Kidney (tissue), 14 donors: ENCODE data around the gene SOCS3. TPM values are rescaled to one million over a fixed set of nuclear protein-coding genes. Genes with fewer than 3 reads are reported as not detected.

Experiments used
- DNase-seq, 5 donors: peaks; one replicate each; pipeline ENCODE4 v3.0.0-alpha.2; 2013 to 2020
- FAIRE-seq: peaks from 2 replicates; lab custom pipeline; 2012; peaks lifted over from hg19 to GRCh38; lab: Jason Lieb, UNC
- H3K27ac ChIP-seq, 2 donors: one replicate each; pipeline ENCODE4 v1.7.0; 2013; ENCODE audit warnings: low read depth in 2 of 2, low read length in 2 of 2, inconsistent platforms in 1 of 2
- H3K27me3 ChIP-seq: one replicate; pipeline ENCODE4 v1.7.1; 2013; ENCODE audit warnings: low read length, inconsistent platforms; ENCODE audit not compliant: control insufficient read depth, insufficient read depth
- H3K36me3 ChIP-seq, 3 donors: one replicate each; pipeline versions ENCODE4 v1.7.0 to v1.7.1; 2013; ENCODE audit warnings: low read length in 3 of 3, control low read depth in 1 of 3, inconsistent platforms in 1 of 3; ENCODE audit not compliant: insufficient read depth in 3 of 3, control insufficient read depth in 2 of 3
- H3K4me1 ChIP-seq, 3 donors: one replicate each; pipeline versions ENCODE4 v1.7.0 to v1.7.1; 2013; ENCODE audit warnings: low read length in 3 of 3, inconsistent platforms in 1 of 3, low read depth in 1 of 3; ENCODE audit not compliant: control insufficient read depth in 2 of 3, insufficient read depth in 2 of 3
- H3K4me3 ChIP-seq, 3 donors: one replicate each; pipeline versions ENCODE4 v1.7.0 to v1.8.1; 2013; ENCODE audit warnings: low read length in 3 of 3, control low read depth in 1 of 3, inconsistent platforms in 1 of 3
- H3K9ac ChIP-seq, 3 donors: one replicate each; pipeline versions ENCODE4 v1.7.0 to v1.7.1; 2013; ENCODE audit warnings: low read length in 3 of 3, control low read depth in 1 of 3, inconsistent platforms in 1 of 3
- H3K9me3 ChIP-seq, 3 donors: one replicate each; pipeline versions ENCODE4 v1.7.0 to v1.7.1; 2013; ENCODE audit warnings: low read length in 3 of 3, control low read depth in 1 of 3, inconsistent platforms in 1 of 3; ENCODE audit not compliant: control insufficient read depth in 2 of 3, insufficient read depth in 1 of 3
- intact Hi-C: fragments of 100-400 bp; cut with DNase I; formaldehyde crosslinking; loops from one replicate; pipeline ENCODE4 v1.11.1; 2022
- polyA plus RNA-seq: library from polyadenylated mRNA; stranded (reverse); fragments of 350-450 nt; fragmentation: Illumina TruSeq; extraction: RNeasy Lipid Tissue Mini Kit (QIAGEN cat#74804); gene quantifications from one replicate; pipeline ENCODE4 v1.2.3, GENCODE V29; 2014; ENCODE audit warnings: low read depth, low replicate concordance; ENCODE audit not compliant: insufficient read depth
- total RNA-seq: library from RNA; stranded (reverse); fragmentation: NEBNext Ultra II Directional; extraction: Animal tissue kit (Norgen Biotek cat#: 25700); gene quantifications from one replicate; pipeline ENCODE4 v1.2.1, GENCODE V29; 2021
- TF ChIP-seq, protein P1 (sequence below): IDR thresholded peaks from 3 replicates; pipeline ENCODE4 v1.5.1; 2012; ENCODE audit warnings: mild to moderate bottlenecking, moderate library complexity, borderline replicate concordance; ENCODE audit not compliant: insufficient read depth; ENCODE audit errors: extremely low read depth
- donor health status: control.
- donor health status: control.
- donor health status: control.
- donor health status: control.
- donor health status: control.
- donor health status: DM: yes; HTN: yes; CAD: no.
- donor health status: Normal renal cell carcinoma (clear cell type).

SOCS3 gene
- total and polyA plus RNA-seq, 2 donors from 2014 or later = 31.2 to 110 TPM

DNA sequence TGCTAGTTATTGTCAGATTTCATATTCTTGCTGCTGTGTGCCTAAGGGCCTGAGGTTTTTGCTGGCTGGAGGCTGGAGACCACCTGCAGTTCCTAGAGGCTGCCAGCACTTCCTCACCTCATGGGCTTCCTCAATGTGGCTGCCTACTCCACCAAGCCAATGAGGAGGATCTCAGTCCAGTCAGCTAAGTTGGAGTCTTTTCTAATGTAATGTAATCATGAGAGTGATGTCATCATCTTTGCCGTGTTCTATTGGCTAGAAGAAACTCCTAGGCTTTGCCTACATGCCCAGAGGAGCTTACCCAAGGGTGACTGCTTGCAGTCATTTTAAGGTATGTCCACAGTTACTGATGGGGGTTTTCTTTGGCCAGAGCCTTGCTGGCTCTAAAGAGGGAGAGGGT, 53.0 kb downstream of the SOCS3 start:
- H3K9ac ChIP-seq = no peak overlapping the region
- FAIRE-seq = no peak
- TF ChIP-seq, protein P1, sequence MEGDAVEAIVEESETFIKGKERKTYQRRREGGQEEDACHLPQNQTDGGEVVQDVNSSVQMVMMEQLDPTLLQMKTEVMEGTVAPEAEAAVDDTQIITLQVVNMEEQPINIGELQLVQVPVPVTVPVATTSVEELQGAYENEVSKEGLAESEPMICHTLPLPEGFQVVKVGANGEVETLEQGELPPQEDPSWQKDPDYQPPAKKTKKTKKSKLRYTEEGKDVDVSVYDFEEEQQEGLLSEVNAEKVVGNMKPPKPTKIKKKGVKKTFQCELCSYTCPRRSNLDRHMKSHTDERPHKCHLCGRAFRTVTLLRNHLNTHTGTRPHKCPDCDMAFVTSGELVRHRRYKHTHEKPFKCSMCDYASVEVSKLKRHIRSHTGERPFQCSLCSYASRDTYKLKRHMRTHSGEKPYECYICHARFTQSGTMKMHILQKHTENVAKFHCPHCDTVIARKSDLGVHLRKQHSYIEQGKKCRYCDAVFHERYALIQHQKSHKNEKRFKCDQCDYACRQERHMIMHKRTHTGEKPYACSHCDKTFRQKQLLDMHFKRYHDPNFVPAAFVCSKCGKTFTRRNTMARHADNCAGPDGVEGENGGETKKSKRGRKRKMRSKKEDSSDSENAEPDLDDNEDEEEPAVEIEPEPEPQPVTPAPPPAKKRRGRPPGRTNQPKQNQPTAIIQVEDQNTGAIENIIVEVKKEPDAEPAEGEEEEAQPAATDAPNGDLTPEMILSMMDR = no peak

More for the DNA sequence above, 53.0 kb downstream of the SOCS3 start:
- no peaks in the 10 kb centered on the region for H3K36me3 ChIP-seq
- no peak for DNase-seq
- H3K27me3 ChIP-seq = no peaks in the 10 kb centered on the region
- no peak overlapping the region for H3K4me3 ChIP-seq
- H3K27ac ChIP-seq = no peak overlapping the region
- intact Hi-C loops = no loop called here
- H3K9me3 ChIP-seq = no peaks in the 10 kb centered on the region
- H3K4me1 ChIP-seq = peaks cover 0 to 2% (median 0%) of the 10 kb centered on the region in 3 donors

Other genes starting within 250 kb of the SOCS3 start
- gene TMC6, start 231.3 kb downstream of the SOCS3 start, total RNA-seq = 115 TPM
- 15.0 TPM for gene TMC6, start 231.3 kb downstream of the SOCS3 start, polyA plus RNA-seq
- 35.9 TPM for gene TMC8, start 229.3 kb downstream of the SOCS3 start, total RNA-seq
- 1.0 TPM for gene TMC8, start 229.3 kb downstream of the SOCS3 start, polyA plus RNA-seq
- gene C17orf99, start 213.7 kb downstream of the SOCS3 start, total RNA-seq = not detected
- gene C17orf99, start 213.7 kb downstream of the SOCS3 start, polyA plus RNA-seq = not detected
- gene SYNGR2, start 191.5 kb downstream of the SOCS3 start, total RNA-seq = 165 TPM
- 149 TPM for gene SYNGR2, start 191.5 kb downstream of the SOCS3 start, polyA plus RNA-seq
- gene TK1, start 173.0 kb downstream of the SOCS3 start, total RNA-seq = 12.7 TPM
- gene TK1, start 173.0 kb downstream of the SOCS3 start, polyA plus RNA-seq = 9.3 TPM
- gene AFMID, start 172.7 kb downstream of the SOCS3 start, total RNA-seq = 63.9 TPM
- gene AFMID, start 172.7 kb downstream of the SOCS3 start, polyA plus RNA-seq = 118 TPM
- 1.7 TPM for gene BIRC5, start 145.8 kb downstream of the SOCS3 start, total RNA-seq
- 0.26 TPM for gene BIRC5, start 145.8 kb downstream of the SOCS3 start, polyA plus RNA-seq
- not detected for gene TMEM235, start 128.4 kb downstream of the SOCS3 start, total RNA-seq
- not detected for gene TMEM235, start 128.4 kb downstream of the SOCS3 start, polyA plus RNA-seq
- 65.4 TPM for gene PGS1, start 18.6 kb upstream of the SOCS3 start, total RNA-seq
- gene PGS1, start 18.6 kb upstream of the SOCS3 start, polyA plus RNA-seq = 15.6 TPM
- 0.09 TPM for gene DNAH17, start 217.3 kb upstream of the SOCS3 start, total RNA-seq
- gene DNAH17, start 217.3 kb upstream of the SOCS3 start, polyA plus RNA-seq = 0.17 TPM